Natural killer cell (primary cell): Measurements from ENCODE around the gene LINC01488. TPM values are rescaled to one million over a fixed set of nuclear protein-coding genes. Genes with fewer than 3 reads are reported as not detected.

ENCODE experiments used
- ATAC-seq, 3 donors: fragments of 150-1000 bp in 2 of 3; fragments of 200-7000 bp in 1 of 3; cut with Tn5 transposase; 1 replicate in 1 of 3; 2 replicates in 2 of 3; pipeline ENCODE4 v1.10.0; 2021; ENCODE audit warnings: mild to moderate bottlenecking in 2 of 3, moderate library complexity in 2 of 3
- DNase-seq, 2 donors: peaks; one replicate each; pipeline versions ENCODE4 v3.0.0 to v3.0.0-alpha.2; 2013 to 2021; ENCODE audit warnings: mixed read lengths in 1 of 2
- H3K27ac ChIP-seq: one replicate; pipeline ENCODE4 v1.5.1; 2013; ENCODE audit warnings: mild to moderate bottlenecking, low read length
- H3K27me3 ChIP-seq: one replicate; pipeline ENCODE4 v1.6.1; 2013; ENCODE audit warnings: low read length; ENCODE audit not compliant: control insufficient read depth, insufficient read depth
- H3K36me3 ChIP-seq: one replicate; pipeline ENCODE4 v1.6.1; 2013; ENCODE audit warnings: low read length; ENCODE audit not compliant: control insufficient read depth, insufficient read depth
- H3K4me1 ChIP-seq: one replicate; pipeline ENCODE4 v1.6.1; 2013; ENCODE audit warnings: low read length; ENCODE audit not compliant: control insufficient read depth, insufficient read depth
- H3K4me3 ChIP-seq: one replicate; pipeline ENCODE4 v1.5.1; 2013; ENCODE audit warnings: low read length
- H3K9me3 ChIP-seq: one replicate; pipeline ENCODE4 v1.6.1; 2013; ENCODE audit warnings: low read length; ENCODE audit not compliant: control insufficient read depth, insufficient read depth
- H3K27ac Mint-ChIP-seq, 2 donors: one replicate each; pipeline ENCODE4 v1.8.0; 2022; ENCODE audit warnings: mild to moderate bottlenecking in 2 of 2, mixed read lengths in 2 of 2, moderate library complexity in 1 of 2
- H3K27me3 Mint-ChIP-seq, 2 donors: one replicate each; pipeline ENCODE4 v1.8.0; 2022; ENCODE audit warnings: low read depth in 2 of 2, mixed read lengths in 2 of 2
- H3K36me3 Mint-ChIP-seq: one replicate; pipeline ENCODE4 v1.8.0; 2022; ENCODE audit warnings: mixed read lengths
- H3K4me1 Mint-ChIP-seq, 2 donors: one replicate each; pipeline ENCODE4 v1.8.0; 2022; ENCODE audit warnings: mixed read lengths in 2 of 2
- H3K4me3 Mint-ChIP-seq: one replicate; pipeline ENCODE4 v1.8.0; 2022; ENCODE audit warnings: mild to moderate bottlenecking, moderate library complexity, mixed read lengths
- H3K9me3 Mint-ChIP-seq, 2 donors: one replicate each; pipeline ENCODE4 v1.8.0; 2022; ENCODE audit warnings: mixed read lengths in 2 of 2
- WGBS: methylation state at CpG from one replicate; pipeline ENCODE4 v1.1.7; 2013; ENCODE audit warnings: missing lambda C conversion rate; ENCODE audit not compliant: insufficient coverage; 5-methylcytosine and 5-hydroxymethylcytosine counted together
- intact Hi-C: fragments of 100-400 bp; cut with micrococcal nuclease; formaldehyde crosslinking; loops from one replicate; pipeline ENCODE4 v1.14.2; 2022
- total RNA-seq, 4 donors: library from RNA; stranded (reverse); fragments of 120-200 nt in 1 of 4; gene quantifications; one replicate each; pipeline versions ENCODE4 v1.2.3 to v1.2.4, GENCODE V29; 2013 to 2022
- TF ChIP-seq, protein P1 (sequence below): fragments of 200-600 bp; IDR thresholded peaks from one replicate; pipeline ENCODE4 v1.8.0; 2022; ENCODE audit warnings: antibody characterized with exemption

The LINC01488 gene
- total RNA-seq, 3 donors from 2014 or later (not counting 1 experiment from before 2014, with no cell fraction given): not detected

DNA sequence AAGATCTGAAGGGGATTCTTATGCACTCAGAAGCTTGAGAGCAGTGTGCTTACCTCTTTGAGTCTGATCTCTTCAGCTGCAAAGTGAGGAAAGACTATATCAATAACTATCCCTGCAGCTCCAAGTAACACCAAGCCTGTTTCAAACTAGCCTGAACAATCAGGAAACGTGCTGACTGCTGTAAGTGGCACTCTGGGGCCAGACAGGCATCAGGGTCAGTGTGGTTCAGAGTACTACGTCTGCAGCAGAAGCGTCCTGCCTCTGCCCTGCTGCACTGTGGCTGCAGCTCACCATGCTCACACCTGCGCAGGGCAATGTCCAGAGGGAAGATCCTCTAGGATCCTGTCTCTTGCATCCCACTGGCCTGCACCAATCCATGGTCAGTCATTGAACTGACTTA lies 25.5 kb upstream of the LINC01488 start:
- peaks cover 6% of the 10 kb centered on the region for H3K9me3 ChIP-seq
- no peaks in the 10 kb centered on the region for H3K27me3 ChIP-seq
- H3K27me3 Mint-ChIP-seq: peaks cover 20 to 31% of the 10 kb centered on the region in 2 donors
- no peak overlapping the region for H3K27ac ChIP-seq
- no peaks in the 10 kb centered on the region for H3K36me3 ChIP-seq
- no peak overlapping the region for H3K4me3 ChIP-seq
- DNase-seq (no peak), ATAC-seq (no peak)
- H3K9me3 Mint-ChIP-seq: peaks cover 0 to 5% of the 10 kb centered on the region in 2 donors
- no peak overlapping the region for H3K27ac Mint-ChIP-seq
- no peaks in the 10 kb centered on the region for H3K4me1 ChIP-seq
- H3K36me3 Mint-ChIP-seq: peaks cover 6% of the 10 kb centered on the region
- H3K4me3 Mint-ChIP-seq: no peak overlapping the region
- TF ChIP-seq, protein P1, sequence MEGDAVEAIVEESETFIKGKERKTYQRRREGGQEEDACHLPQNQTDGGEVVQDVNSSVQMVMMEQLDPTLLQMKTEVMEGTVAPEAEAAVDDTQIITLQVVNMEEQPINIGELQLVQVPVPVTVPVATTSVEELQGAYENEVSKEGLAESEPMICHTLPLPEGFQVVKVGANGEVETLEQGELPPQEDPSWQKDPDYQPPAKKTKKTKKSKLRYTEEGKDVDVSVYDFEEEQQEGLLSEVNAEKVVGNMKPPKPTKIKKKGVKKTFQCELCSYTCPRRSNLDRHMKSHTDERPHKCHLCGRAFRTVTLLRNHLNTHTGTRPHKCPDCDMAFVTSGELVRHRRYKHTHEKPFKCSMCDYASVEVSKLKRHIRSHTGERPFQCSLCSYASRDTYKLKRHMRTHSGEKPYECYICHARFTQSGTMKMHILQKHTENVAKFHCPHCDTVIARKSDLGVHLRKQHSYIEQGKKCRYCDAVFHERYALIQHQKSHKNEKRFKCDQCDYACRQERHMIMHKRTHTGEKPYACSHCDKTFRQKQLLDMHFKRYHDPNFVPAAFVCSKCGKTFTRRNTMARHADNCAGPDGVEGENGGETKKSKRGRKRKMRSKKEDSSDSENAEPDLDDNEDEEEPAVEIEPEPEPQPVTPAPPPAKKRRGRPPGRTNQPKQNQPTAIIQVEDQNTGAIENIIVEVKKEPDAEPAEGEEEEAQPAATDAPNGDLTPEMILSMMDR: no peak
- intact Hi-C loops: no loop called here
- peaks cover 0 to 7% of the 10 kb centered on the region in 2 donors for H3K4me1 Mint-ChIP-seq
- WGBS: 81% methylated on average over 4 of the region's 4 CpGs

DNA sequence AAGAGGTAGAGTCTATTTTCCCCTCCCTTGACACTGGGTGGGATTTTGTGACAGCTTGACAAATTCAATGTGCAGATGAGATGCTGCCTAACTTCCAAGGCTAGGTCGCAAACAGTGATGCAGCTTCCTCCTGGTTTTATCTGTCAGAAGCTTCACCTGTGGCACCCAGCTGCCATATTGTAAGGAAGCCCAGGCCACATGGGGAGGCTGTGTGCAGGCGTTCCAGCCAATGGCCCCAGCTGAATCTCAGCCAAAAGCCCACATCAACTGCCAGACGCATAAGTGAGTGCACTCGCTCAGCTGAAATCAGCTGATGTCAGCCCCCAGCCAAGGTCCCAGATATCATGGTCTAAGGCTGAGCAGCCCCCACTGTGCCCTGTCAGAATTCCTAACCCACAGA lies 24.8 kb upstream of the LINC01488 start:
- 81% methylated on average over 4 of the region's 4 CpGs for WGBS
- Mint-ChIP-seq H3K36me3 (peaks cover 6% of the 10 kb centered on the region), H3K4me3 (no peak overlapping the region)

DNA sequence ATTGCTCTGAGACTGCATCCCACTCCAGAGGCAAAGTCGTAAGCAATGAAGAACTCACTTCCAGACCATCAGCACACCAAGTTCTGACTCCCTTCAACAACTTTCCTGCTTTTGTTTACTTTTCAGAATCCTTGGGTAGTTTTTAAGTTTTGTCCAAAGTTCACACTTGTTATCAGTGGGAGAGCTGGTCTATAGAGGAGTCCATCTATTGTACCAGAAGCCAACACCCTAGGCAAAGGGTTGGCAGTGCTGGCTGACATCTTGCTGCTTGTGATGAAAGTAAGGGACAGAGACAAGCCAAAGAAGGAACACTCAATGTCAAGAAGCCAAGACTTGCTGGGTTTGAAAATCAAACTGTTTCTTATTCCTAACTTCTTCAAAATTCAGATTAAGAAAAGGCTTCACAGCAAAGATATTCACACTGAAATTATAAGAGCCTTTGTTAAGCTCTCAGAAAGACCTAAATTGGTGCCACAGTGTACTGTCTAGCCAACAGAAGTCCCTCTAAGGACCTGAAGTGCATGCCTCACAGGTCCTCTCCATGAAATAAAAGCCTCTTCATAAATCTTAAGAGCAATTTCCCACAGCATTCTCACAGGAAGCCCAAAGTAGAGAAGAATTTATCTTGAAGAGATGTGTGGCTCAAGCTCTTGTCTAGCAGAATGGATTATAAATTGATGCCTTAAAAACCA lies 21.5 kb upstream of the LINC01488 start:
- ATAC-seq (no peak), DNase-seq (no peak)
- intact Hi-C loops: no loop called here
- Mint-ChIP-seq H3K27ac (no peak overlapping the region), H3K9me3 (peaks cover 0 to 5% of the 10 kb centered on the region in 2 donors), H3K36me3 (peaks cover 6% of the 10 kb centered on the region), H3K4me3 (no peak overlapping the region), H3K27me3 (peaks cover 21 to 40% of the 10 kb centered on the region in 2 donors), H3K4me1 (peaks cover 0 to 7% of the 10 kb centered on the region in 2 donors)
- Histone ChIP-seq H3K4me1 (no peaks in the 10 kb centered on the region), H3K9me3 (peaks cover 6% of the 10 kb centered on the region), H3K27ac (no peak overlapping the region), H3K4me3 (no peak overlapping the region), H3K36me3 (no peaks in the 10 kb centered on the region), H3K27me3 (no peaks in the 10 kb centered on the region)
- TF ChIP-seq, protein P1: no peak
- 100% methylated on average over 1 of the region's 1 CpG for WGBS

More for the DNA sequence above, 24.8 kb upstream of the LINC01488 start:
- H3K27me3 Mint-ChIP-seq: peaks cover 18 to 30% of the 10 kb centered on the region in 2 donors
- H3K9me3 Mint-ChIP-seq: peaks cover 0 to 5% of the 10 kb centered on the region in 2 donors
- ATAC-seq (no peak), DNase-seq (no peak)
- H3K4me1 Mint-ChIP-seq: peaks cover 0 to 7% of the 10 kb centered on the region in 2 donors
- H3K9me3 ChIP-seq: peaks cover 9% of the 10 kb centered on the region
- no peak overlapping the region for H3K4me3 ChIP-seq
- H3K36me3 ChIP-seq: no peaks in the 10 kb centered on the region
- no peaks in the 10 kb centered on the region for H3K4me1 ChIP-seq
- TF ChIP-seq, protein P1: no peak
- no peak overlapping the region for H3K27ac ChIP-seq
- no peak overlapping the region for H3K27ac Mint-ChIP-seq
- no peaks in the 10 kb centered on the region for H3K27me3 ChIP-seq
- intact Hi-C loops: no loop called here
